HG03571 (cell line): ENCODE measurements around the gene DSC2.
"Not testable (repeated sequence)": the region's sequence is repeated elsewhere in the genome, so short reads cannot be mapped to it uniquely, and the experiment has no call there.

Experiments used
- ATAC-seq: cut with Tn5 transposase; IDR thresholded peaks from one replicate; pipeline ENCODE4 v1.9.1; 2021; ENCODE audit not compliant: unreplicated experiment

The DSC2 gene

GRCh38 chr18:31044926-31045325 is 57.3 kb downstream of the DSC2 start:
- ATAC-seq: no peak

GRCh38 chr18:31043709-31044108 is 58.5 kb downstream of the DSC2 start:
- ATAC-seq: no peak

- ATAC-seq: no peak
Observed at GRCh38 chr18:31042406-31043181, 59.6 kb downstream of the DSC2 start, which contains the start of gene DSC3. DSC3 (minus strand) TSS chr18:31042742; CDS start chr18:31042660, 82 bp downstream.

- no peak for ATAC-seq
Observed at GRCh38 chr18:31042084-31042405, 60.2 kb downstream of the DSC2 start.

GRCh38 chr18:31041271-31042083 is 60.7 kb downstream of the DSC2 start:
- ATAC-seq: no peak

GRCh38 chr18:31040686-31041270 is 61.4 kb downstream of the DSC2 start:
- ATAC-seq: no peak

- no peak for ATAC-seq
Observed at GRCh38 chr18:31039426-31039825, 62.8 kb downstream of the DSC2 start.

GRCh38 chr18:31037686-31038085 is 64.5 kb downstream of the DSC2 start:
- not testable (repeated sequence) for ATAC-seq

GRCh38 chr18:31034541-31034940 is 67.7 kb downstream of the DSC2 start:
- no peak for ATAC-seq

- ATAC-seq: no peak
Observed at GRCh38 chr18:31030574-31031278, 71.5 kb downstream of the DSC2 start.

GRCh38 chr18:31015715-31016434 is 86.3 kb downstream of the DSC2 start:
- no peak for ATAC-seq

GRCh38 chr18:31011455-31011854 is 90.8 kb downstream of the DSC2 start:
- not testable (repeated sequence) for ATAC-seq

GRCh38 chr18:31010601-31011000 is 91.6 kb downstream of the DSC2 start:
- ATAC-seq: no peak
